ENCODE data around the gene DACT1.

- TF ChIP-seq, protein P1, sequence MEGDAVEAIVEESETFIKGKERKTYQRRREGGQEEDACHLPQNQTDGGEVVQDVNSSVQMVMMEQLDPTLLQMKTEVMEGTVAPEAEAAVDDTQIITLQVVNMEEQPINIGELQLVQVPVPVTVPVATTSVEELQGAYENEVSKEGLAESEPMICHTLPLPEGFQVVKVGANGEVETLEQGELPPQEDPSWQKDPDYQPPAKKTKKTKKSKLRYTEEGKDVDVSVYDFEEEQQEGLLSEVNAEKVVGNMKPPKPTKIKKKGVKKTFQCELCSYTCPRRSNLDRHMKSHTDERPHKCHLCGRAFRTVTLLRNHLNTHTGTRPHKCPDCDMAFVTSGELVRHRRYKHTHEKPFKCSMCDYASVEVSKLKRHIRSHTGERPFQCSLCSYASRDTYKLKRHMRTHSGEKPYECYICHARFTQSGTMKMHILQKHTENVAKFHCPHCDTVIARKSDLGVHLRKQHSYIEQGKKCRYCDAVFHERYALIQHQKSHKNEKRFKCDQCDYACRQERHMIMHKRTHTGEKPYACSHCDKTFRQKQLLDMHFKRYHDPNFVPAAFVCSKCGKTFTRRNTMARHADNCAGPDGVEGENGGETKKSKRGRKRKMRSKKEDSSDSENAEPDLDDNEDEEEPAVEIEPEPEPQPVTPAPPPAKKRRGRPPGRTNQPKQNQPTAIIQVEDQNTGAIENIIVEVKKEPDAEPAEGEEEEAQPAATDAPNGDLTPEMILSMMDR (IDR thresholded peaks at IDR 0.05): no peak
- TF ChIP-seq POLR2A (IDR thresholded peaks at IDR 0.05) (no peak), EP300 (IDR thresholded peaks at IDR 0.05) (no peak)
Measured at GRCh38 chr14:58605465-58605864, 32.3 kb upstream of the DACT1 start.

Data from tibial nerve (tissue), 4 donors.